NCI-H1092 treated with DMSO at 0.1 percent for 48 hours (cell line): ENCODE data around the gene ITPR2.

Source experiments
- DNase-seq: peaks from one replicate; lab custom pipeline; 2025; lab: John Stamatoyannopoulos, UW

Gene ITPR2

GRCh38 chr12:26292596-26292995 lies 540.4 kb downstream of the ITPR2 start:
- DNase-seq: no peak

GRCh38 chr12:26290565-26290964 lies 542.4 kb downstream of the ITPR2 start:
- DNase-seq: no peak

- no peak for DNase-seq
Observed at GRCh38 chr12:26287671-26288381, 545.2 kb downstream of the ITPR2 start.
